Breast epithelium (tissue), 4 donors: ENCODE measurements around the gene PAM16. TPM values are rescaled to one million over a fixed set of nuclear protein-coding genes. Genes with fewer than 3 reads are reported as not detected.

Experiments
- DNase-seq, 2 donors: peaks; one replicate each; pipeline ENCODE4 v3.0.0-alpha.2; 2019; ENCODE audit warnings: low spot score in 2 of 2
- H3K27ac ChIP-seq, 2 donors: fragments of 200-600 bp; sonication (generic) in 1 of 2; one replicate each; pipeline ENCODE4 v1.5.1; 2016 to 2019; ENCODE audit warnings: mild to moderate bottlenecking in 1 of 2
- H3K27me3 ChIP-seq, 2 donors: fragments of 200-600 bp; sonication (generic) in 1 of 2; one replicate each; pipeline versions ENCODE4 v1.5.1 to v1.6.0; 2017 to 2019; ENCODE audit warnings: control low read depth in 1 of 2, mild to moderate bottlenecking in 1 of 2
- H3K36me3 ChIP-seq: fragments of 200-600 bp; one replicate; pipeline ENCODE4 v1.5.1; 2019
- H3K4me1 ChIP-seq, 2 donors: fragments of 200-600 bp; sonication (generic); one replicate each; pipeline ENCODE4 v1.5.1; 2016 to 2019; ENCODE audit warnings: control low read depth in 1 of 2
- H3K4me3 ChIP-seq, 3 donors: fragments of 200-600 bp; sonication (generic); 1 replicate in 2 of 3; 2 replicates in 1 of 3; pipeline ENCODE4 v1.5.1; 2016 to 2019; ENCODE audit warnings: mild to moderate bottlenecking in 3 of 3, moderate library complexity in 2 of 3
- H3K9me3 ChIP-seq, 2 donors: fragments of 200-600 bp; sonication (generic) in 1 of 2; one replicate each; pipeline ENCODE4 v1.5.1; 2016 to 2019; ENCODE audit warnings: control low read depth in 1 of 2
- CTCF ChIP-seq, 3 donors: fragments of 450-650 bp; IDR thresholded peaks; one replicate each; pipeline ENCODE4 v1.5.1; 2016 to 2017; ENCODE audit warnings: antibody characterized with exemption in 3 of 3, mild to moderate bottlenecking in 3 of 3, moderate library complexity in 3 of 3
- POLR2A ChIP-seq: fragments of 450-650 bp; IDR thresholded peaks from one replicate; pipeline ENCODE4 v1.6.1; 2016; ENCODE audit warnings: antibody characterized with exemption, mild to moderate bottlenecking, moderate library complexity
- POLR2AphosphoS5 ChIP-seq, 3 donors: sonication (generic); formaldehyde crosslinking; IDR thresholded peaks; one replicate each; pipeline ENCODE4 v1.6.1; 2017; ENCODE audit warnings: antibody characterized with exemption in 3 of 3
- intact Hi-C: fragments of 100-400 bp; cut with DNase I; formaldehyde crosslinking; loops from one replicate; pipeline ENCODE4 v1.15.1; 2023; ENCODE audit warnings: low total_unique reads
- total RNA-seq, 3 donors: library from RNA; depleted of rRNA; stranded (reverse); fragments of >200 nt; gene quantifications; one replicate each; pipeline ENCODE4 v1.1.0, GENCODE V29; 2016

PAM16 gene
- total RNA-seq, 3 donors from 2014 or later = 24.9 to 52.4 (median 49.9) TPM

- no peaks in the 10 kb centered on the region for H3K27me3 ChIP-seq
- H3K9me3 ChIP-seq = no peaks in the 10 kb centered on the region
- H3K27ac ChIP-seq = no peak overlapping the region
- no peaks in the 10 kb centered on the region for H3K36me3 ChIP-seq
- TF ChIP-seq CTCF (IDR thresholded peaks at IDR 0.05) (no peak), POLR2AphosphoS5 (IDR thresholded peaks at IDR 0.05) (no peak), POLR2A (no peak)
- no peak for DNase-seq
- no peak overlapping the region for H3K4me3 ChIP-seq
- intact Hi-C loops = loop anchor here (10.0 kb wide), 1 partner anchor 558 kb away; no protein-coding TSS in a partner anchor
- H3K4me1 ChIP-seq = no peaks in the 10 kb centered on the region
These were observed 8.0 kb downstream of the PAM16 start for GRCh38 chr16:4342866-4343744.

GRCh38 chr16:4341250-4341649 is 9.9 kb downstream of the PAM16 start:
- Histone ChIP-seq H3K9me3 (no peaks in the 10 kb centered on the region), H3K4me1 (no peaks in the 10 kb centered on the region), H3K27me3 (no peaks in the 10 kb centered on the region), H3K27ac (no peak overlapping the region), H3K36me3 (no peaks in the 10 kb centered on the region), H3K4me3 (no peak overlapping the region)
- intact Hi-C loops = loop anchor here (10.0 kb wide), 1 partner anchor 556 kb away; no protein-coding TSS in a partner anchor
- no peak for DNase-seq
- TF ChIP-seq POLR2AphosphoS5 (IDR thresholded peaks at IDR 0.05) = no peak
- no peak for TF ChIP-seq CTCF (IDR thresholded peaks at IDR 0.05)
- no peak for TF ChIP-seq POLR2A

- Histone ChIP-seq H3K27ac (no peak overlapping the region), H3K4me3 (no peak overlapping the region), H3K36me3 (no peaks in the 10 kb centered on the region), H3K4me1 (no peaks in the 10 kb centered on the region), H3K9me3 (no peaks in the 10 kb centered on the region), H3K27me3 (no peaks in the 10 kb centered on the region)
- no peak for DNase-seq
- TF ChIP-seq POLR2AphosphoS5 (IDR thresholded peaks at IDR 0.05) (no peak), CTCF (IDR thresholded peaks at IDR 0.05) (no peak), POLR2A (no peak)
- intact Hi-C loops = loop anchor here (10.0 kb wide), 1 partner anchor 556 kb away; no protein-coding TSS in a partner anchor
These were observed 10.7 kb downstream of the PAM16 start for GRCh38 chr16:4340443-4340842.

GRCh38 chr16:4339909-4340308 is 11.2 kb downstream of the PAM16 start:
- Histone ChIP-seq H3K27ac (no peak overlapping the region), H3K4me1 (no peaks in the 10 kb centered on the region), H3K36me3 (no peaks in the 10 kb centered on the region), H3K4me3 (no peak overlapping the region), H3K27me3 (no peaks in the 10 kb centered on the region), H3K9me3 (no peaks in the 10 kb centered on the region)
- TF ChIP-seq POLR2A (no peak), CTCF (IDR thresholded peaks at IDR 0.05) (no peak)
- DNase-seq = no peak
- intact Hi-C loops = loop anchor here (10.0 kb wide), 1 partner anchor 555 kb away; no protein-coding TSS in a partner anchor

GRCh38 chr16:4339455-4339854 is 11.7 kb downstream of the PAM16 start:
- no peak overlapping the region for H3K4me3 ChIP-seq
- H3K36me3 ChIP-seq = no peaks in the 10 kb centered on the region
- no peak for DNase-seq
- TF ChIP-seq CTCF (IDR thresholded peaks at IDR 0.05) = no peak
- no peaks in the 10 kb centered on the region for H3K27me3 ChIP-seq
- no peaks in the 10 kb centered on the region for H3K4me1 ChIP-seq
- intact Hi-C loops = no loop called here
- H3K27ac ChIP-seq = no peak overlapping the region
- no peaks in the 10 kb centered on the region for H3K9me3 ChIP-seq
